Measurements from ENCODE around the gene OST4. TPM values are rescaled to one million over a fixed set of nuclear protein-coding genes. Genes with fewer than 3 reads are reported as not detected.
A peak's percentile ranks its signal among the peaks of the same experiment; 100 is the strongest.

The OST4 gene
- total and polyA plus RNA-seq, 4 donors, result 219 to 750 (median 396) TPM

GRCh38 chr2:27058210-27058609 lies 13.2 kb downstream of the OST4 start:
- WGBS, 2 donors, result 88 to 89% methylated on average over 10 of the region's 10 CpGs
- Histone ChIP-seq H3K36me3 (ENCODE audit: control insufficient read depth in 1 of 2, insufficient read depth in 2 of 2, low read length in 1 of 2) (peaks cover 0 to 3% of the 10 kb centered on the region in 2 donors), H3K4me3 (ENCODE audit: low read length in 2 of 2) (no peak overlapping the region), H3K27ac (ENCODE audit: low read depth in 1 of 2, low read length in 2 of 2) (no peak overlapping the region), H3K27me3 (ENCODE audit: control insufficient read depth in 1 of 2, insufficient read depth in 2 of 2, low read length in 1 of 2) (no peaks in the 10 kb centered on the region), H3K4me1 (ENCODE audit: control insufficient read depth in 1 of 2, insufficient read depth in 2 of 2, low read length in 2 of 2) (no peaks in the 10 kb centered on the region), H3K9me3 (ENCODE audit: control insufficient read depth, low read length) (no peaks in the 10 kb centered on the region)
- intact Hi-C loops (cut with DNase I), result no loop called here
- DNase-seq (no peak), ATAC-seq (ENCODE audit: low FRiP score) (no peak)

- WGBS, 2 donors, result 85 to 87% methylated on average over 6 of the region's 6 CpGs
- no peak for ATAC-seq (ENCODE audit: low FRiP score)
- peaks cover 0 to 3% of the 10 kb centered on the region in 2 donors for H3K36me3 ChIP-seq (ENCODE audit: control insufficient read depth in 1 of 2, insufficient read depth in 2 of 2, low read length in 1 of 2)
Observed at GRCh38 chr2:27057184-27057583, 14.3 kb downstream of the OST4 start.

GRCh38 chr2:27054721-27055120 lies 16.7 kb downstream of the OST4 start:
- Histone ChIP-seq H3K27me3 (ENCODE audit: control insufficient read depth in 1 of 2, insufficient read depth in 2 of 2, low read length in 1 of 2) (no peaks in the 10 kb centered on the region), H3K4me3 (ENCODE audit: low read length in 2 of 2) (no peak overlapping the region), H3K36me3 (ENCODE audit: control insufficient read depth in 1 of 2, insufficient read depth in 2 of 2, low read length in 1 of 2) (peaks cover 0 to 3% of the 10 kb centered on the region in 2 donors), H3K27ac (ENCODE audit: low read depth in 1 of 2, low read length in 2 of 2) (no peak overlapping the region), H3K9me3 (ENCODE audit: control insufficient read depth, low read length) (no peaks in the 10 kb centered on the region), H3K4me1 (ENCODE audit: control insufficient read depth in 1 of 2, insufficient read depth in 2 of 2, low read length in 2 of 2) (no peaks in the 10 kb centered on the region)
- WGBS, 2 donors, result 94 to 95% methylated on average over 11 of the region's 11 CpGs
- intact Hi-C loops (cut with DNase I), result loop anchor here in 1 of 2 donors (5.0 kb wide), 1 partner anchor 33 kb away; the partner anchor contains the start of gene KHK
- no peak for ATAC-seq (ENCODE audit: low FRiP score)
- no peak for DNase-seq

More at GRCh38 chr2:27057184-27057583, 14.3 kb downstream of the OST4 start:
- DNase-seq, result no peak
- Histone ChIP-seq H3K9me3 (ENCODE audit: control insufficient read depth, low read length) (no peaks in the 10 kb centered on the region), H3K4me3 (ENCODE audit: low read length in 2 of 2) (no peak overlapping the region), H3K4me1 (ENCODE audit: control insufficient read depth in 1 of 2, insufficient read depth in 2 of 2, low read length in 2 of 2) (no peaks in the 10 kb centered on the region), H3K27ac (ENCODE audit: low read depth in 1 of 2, low read length in 2 of 2) (no peak overlapping the region), H3K27me3 (ENCODE audit: control insufficient read depth in 1 of 2, insufficient read depth in 2 of 2, low read length in 1 of 2) (no peaks in the 10 kb centered on the region)
- intact Hi-C loops (cut with DNase I), result no loop called here

- Histone ChIP-seq H3K36me3 (ENCODE audit: control insufficient read depth in 1 of 2, insufficient read depth in 2 of 2, low read length in 1 of 2) (peaks cover 0 to 3% of the 10 kb centered on the region in 2 donors), H3K4me1 (ENCODE audit: control insufficient read depth in 1 of 2, insufficient read depth in 2 of 2, low read length in 2 of 2) (no peaks in the 10 kb centered on the region), H3K9me3 (ENCODE audit: control insufficient read depth, low read length) (no peaks in the 10 kb centered on the region), H3K27me3 (ENCODE audit: control insufficient read depth in 1 of 2, insufficient read depth in 2 of 2, low read length in 1 of 2) (no peaks in the 10 kb centered on the region), H3K4me3 (ENCODE audit: low read length in 2 of 2) (no peak overlapping the region), H3K27ac (ENCODE audit: low read depth in 1 of 2, low read length in 2 of 2) (no peak overlapping the region)
- intact Hi-C loops (cut with DNase I), result loop anchor here in 1 of 2 donors (2.0 to 5.0 kb wide), 2 partner anchors 17 to 34 kb away; partner anchors contain the start of genes KHK and OST4
- DNase-seq (no peak), ATAC-seq (ENCODE audit: low FRiP score) (no peak)
- 88 to 93% methylated on average over 8 of the region's 8 CpGs for WGBS, 2 donors
Observed at GRCh38 chr2:27053776-27054175, 17.7 kb downstream of the OST4 start.

GRCh38 chr2:27053321-27053720 lies 18.1 kb downstream of the OST4 start:
- peaks cover 0 to 3% of the 10 kb centered on the region in 2 donors for H3K36me3 ChIP-seq (ENCODE audit: control insufficient read depth in 1 of 2, insufficient read depth in 2 of 2, low read length in 1 of 2)

GRCh38 chr2:27051902-27052645 lies 19.4 kb downstream of the OST4 start:
- H3K27me3 ChIP-seq (ENCODE audit: control insufficient read depth in 1 of 2, insufficient read depth in 2 of 2, low read length in 1 of 2), result no peaks in the 10 kb centered on the region
- DNase-seq, result peak; percentile 68 to 85
- 1 to 2% methylated on average over 16 to 24 of the region's 24 CpGs for WGBS, 2 donors
- ATAC-seq (ENCODE audit: low FRiP score), result no peak
- no peaks in the 10 kb centered on the region for H3K9me3 ChIP-seq (ENCODE audit: control insufficient read depth, low read length)
- H3K4me1 ChIP-seq (ENCODE audit: control insufficient read depth in 1 of 2, insufficient read depth in 2 of 2, low read length in 2 of 2), result no peaks in the 10 kb centered on the region
- intact Hi-C loops (cut with DNase I), result loop anchor here (2.0 to 5.0 kb wide), 3 partner anchors 19 to 35 kb away; partner anchors contain the start of genes EMILIN1 (in 1 of the 2), KHK (in 1 of the 2) and OST4 (in 1 of the 2)
- no peaks in the 10 kb centered on the region for H3K36me3 ChIP-seq (ENCODE audit: control insufficient read depth in 1 of 2, insufficient read depth in 2 of 2, low read length in 1 of 2)
- peak overlapping the region; percentile 35 to 72 for H3K4me3 ChIP-seq (ENCODE audit: low read length in 2 of 2)
- H3K27ac ChIP-seq (ENCODE audit: low read depth in 1 of 2, low read length in 2 of 2), result peak overlapping the region in 1 of 2 donors; percentile 43

More at GRCh38 chr2:27053321-27053720, 18.1 kb downstream of the OST4 start:
- intact Hi-C loops (cut with DNase I), result loop anchor here in 1 of 2 donors (2.0 to 5.0 kb wide), 2 partner anchors 17 to 34 kb away; partner anchors contain the start of genes KHK and OST4
- no peak overlapping the region for H3K4me3 ChIP-seq (ENCODE audit: low read length in 2 of 2)
- ATAC-seq (ENCODE audit: low FRiP score), result no peak
- no peak for DNase-seq
- WGBS, 2 donors, result 85 to 89% methylated on average over 11 of the region's 11 CpGs
- H3K4me1 ChIP-seq (ENCODE audit: control insufficient read depth in 1 of 2, insufficient read depth in 2 of 2, low read length in 2 of 2), result no peaks in the 10 kb centered on the region
- no peaks in the 10 kb centered on the region for H3K27me3 ChIP-seq (ENCODE audit: control insufficient read depth in 1 of 2, insufficient read depth in 2 of 2, low read length in 1 of 2)
- no peaks in the 10 kb centered on the region for H3K9me3 ChIP-seq (ENCODE audit: control insufficient read depth, low read length)
- H3K27ac ChIP-seq (ENCODE audit: low read depth in 1 of 2, low read length in 2 of 2), result no peak overlapping the region

GRCh38 chr2:27050996-27051901 lies 20.2 kb downstream of the OST4 start, which contains the start of gene AGBL5:
TSS of gene AGBL5 (plus strand) at chr2:27051668. CDS start at chr2:27052959, 1,291 bp downstream.
- H3K4me1 ChIP-seq (ENCODE audit: control insufficient read depth in 1 of 2, insufficient read depth in 2 of 2, low read length in 2 of 2), result no peaks in the 10 kb centered on the region
- DNase-seq (peak; percentile 96 to 98), ATAC-seq (ENCODE audit: low FRiP score) (peak; percentile 91)
- no peaks in the 10 kb centered on the region for H3K27me3 ChIP-seq (ENCODE audit: control insufficient read depth in 1 of 2, insufficient read depth in 2 of 2, low read length in 1 of 2)
- intact Hi-C loops (cut with DNase I), result loop anchor here (2.0 to 5.0 kb wide), 2 partner anchors 28 to 36 kb away; partner anchors contain the start of genes EMILIN1 (in 1 of the 2) and KHK (in 1 of the 2)
- 0 to 1% methylated on average over 52 to 67 of the region's 67 CpGs for WGBS, 2 donors
- no peaks in the 10 kb centered on the region for H3K9me3 ChIP-seq (ENCODE audit: control insufficient read depth, low read length)
- peak within 1 kb of the TSS in 1 of 2 donors; percentile 43 for H3K27ac ChIP-seq (ENCODE audit: low read depth in 1 of 2, low read length in 2 of 2)
- H3K4me3 ChIP-seq (ENCODE audit: low read length in 2 of 2), result peak within 1 kb of the TSS; percentile 58 to 72
- H3K36me3 ChIP-seq (ENCODE audit: control insufficient read depth in 1 of 2, insufficient read depth in 2 of 2, low read length in 1 of 2), result no peaks in the 10 kb centered on the region

All from aorta (tissue), 5 donors.